Astrocyte (in vitro differentiated cells and primary cell): ENCODE data around the gene ZNF223. TPM values are rescaled to one million over a fixed set of nuclear protein-coding genes. Genes with fewer than 3 reads are reported as not detected.

Source experiments
- DNase-seq: peaks from one replicate; pipeline ENCODE4 v3.0.0-alpha.2; 2010; ENCODE audit warnings: low read depth
- FAIRE-seq: peaks from 2 replicates; lab custom pipeline; 2011; peaks lifted over from hg19 to GRCh38; lab: Jason Lieb, UNC
- H2AFZ ChIP-seq: 2 replicates; pipeline ENCODE4 v1.6.0; 2012; ENCODE audit warnings: low read depth, low read length, inconsistent platforms
- H3K27ac ChIP-seq: 2 replicates; pipeline ENCODE4 v1.5.1; 2011; ENCODE audit warnings: low read depth, low read length, inconsistent platforms
- H3K27me3 ChIP-seq: 2 replicates; pipeline ENCODE4 v1.6.0; 2011; ENCODE audit warnings: low read length, inconsistent platforms; ENCODE audit not compliant: insufficient read depth
- H3K36me3 ChIP-seq: 2 replicates; pipeline ENCODE4 v1.5.1; 2011; ENCODE audit warnings: low read length, inconsistent platforms; ENCODE audit not compliant: insufficient read depth
- H3K4me1 ChIP-seq: 2 replicates; pipeline ENCODE4 v1.5.1; 2011; ENCODE audit warnings: low read length, inconsistent platforms; ENCODE audit not compliant: insufficient read depth
- H3K4me2 ChIP-seq: 2 replicates; pipeline ENCODE4 v1.6.0; 2012; ENCODE audit warnings: low read length, inconsistent platforms
- H3K4me3 ChIP-seq: 2 replicates; pipeline ENCODE4 v1.5.1; 2011; ENCODE audit warnings: low read depth, mild to moderate bottlenecking, low read length, inconsistent platforms; ENCODE audit not compliant: insufficient read depth
- H3K79me2 ChIP-seq: 2 replicates; pipeline ENCODE4 v1.6.0; 2012; ENCODE audit warnings: mild to moderate bottlenecking, low read length, inconsistent platforms; ENCODE audit not compliant: insufficient read depth
- H3K9ac ChIP-seq: 2 replicates; pipeline ENCODE4 v1.6.0; 2012; ENCODE audit warnings: mild to moderate bottlenecking, low read length, inconsistent platforms
- H3K9me3 ChIP-seq: 2 replicates; pipeline ENCODE4 v1.5.1; 2012; ENCODE audit warnings: low read depth, mild to moderate bottlenecking, low read length, inconsistent platforms; ENCODE audit not compliant: insufficient read depth
- H4K20me1 ChIP-seq: 2 replicates; pipeline ENCODE4 v1.6.0; 2012; ENCODE audit warnings: low read length, inconsistent platforms; ENCODE audit not compliant: insufficient read depth
- H3K27ac Mint-ChIP-seq: one replicate; pipeline ENCODE4 v1.8.0; 2021; ENCODE audit warnings: mild to moderate bottlenecking, mixed read lengths; ENCODE audit not compliant: unreplicated experiment
- H3K27me3 Mint-ChIP-seq: one replicate; pipeline ENCODE4 v1.8.0; 2021; ENCODE audit warnings: low read depth, mixed read lengths; ENCODE audit not compliant: unreplicated experiment
- H3K36me3 Mint-ChIP-seq: one replicate; pipeline ENCODE4 v1.8.0; 2021; ENCODE audit warnings: low read depth, mixed read lengths; ENCODE audit not compliant: unreplicated experiment
- H3K4me1 Mint-ChIP-seq: one replicate; pipeline ENCODE4 v1.8.0; 2021; ENCODE audit warnings: low read depth, mixed read lengths; ENCODE audit not compliant: unreplicated experiment
- H3K4me3 Mint-ChIP-seq: one replicate; pipeline ENCODE4 v1.8.0; 2021; ENCODE audit warnings: mild to moderate bottlenecking, moderate library complexity, mixed read lengths; ENCODE audit not compliant: unreplicated experiment
- H3K9me3 Mint-ChIP-seq: one replicate; pipeline ENCODE4 v1.8.0; 2021; ENCODE audit warnings: mild to moderate bottlenecking, mixed read lengths; ENCODE audit not compliant: unreplicated experiment
- EZH2 ChIP-seq: IDR thresholded peaks from 2 replicates; pipeline ENCODE4 v1.6.1; 2012; ENCODE audit warnings: mild to moderate bottlenecking, low read length, inconsistent platforms; ENCODE audit not compliant: insufficient read depth
- total RNA-seq: library from RNA; stranded (reverse); gene quantifications from 2 replicates; pipeline ENCODE4 v1.2.1, GENCODE V29; 2021
- TF ChIP-seq, protein P1 (sequence below): IDR thresholded peaks from 2 replicates; pipeline ENCODE4 v1.5.1; 2011; ENCODE audit warnings: low read depth, mild to moderate bottlenecking, inconsistent platforms, low read length, moderate library complexity; ENCODE audit not compliant: insufficient read depth

The ZNF223 gene
- total RNA-seq, 1 donor from 2014 or later: 4.1 TPM

GRCh38 chr19:44002566-44003460, 49.0 kb upstream of the ZNF223 start, which contains the start of gene ZNF230:
TSS of gene ZNF230 (plus strand) at chr19:44002957. CDS start at chr19:44007079, 4,122 bp downstream.
- Histone ChIP-seq H4K20me1 (no peaks in the 10 kb centered on the region), H3K4me1 (peaks cover 8% of the 10 kb centered on the region), H3K79me2 (peaks cover 16% of the 10 kb centered on the region), H3K9ac (peak within 1 kb of the TSS; percentile 83), H3K27ac (peak within 1 kb of the TSS; percentile 78), H3K9me3 (no peaks in the 10 kb centered on the region), H3K36me3 (peaks cover 2% of the 10 kb centered on the region), H3K27me3 (no peaks in the 10 kb centered on the region), H2AFZ (peak within 1 kb of the TSS; percentile 95), H3K4me3 (peak within 1 kb of the TSS; percentile 88), H3K4me2 (peak within 1 kb of the TSS; percentile 95)
- peak; percentile 92 for DNase-seq
- peak within 1 kb of the TSS; percentile 76 for H3K27ac Mint-ChIP-seq
- TF ChIP-seq, protein P1, sequence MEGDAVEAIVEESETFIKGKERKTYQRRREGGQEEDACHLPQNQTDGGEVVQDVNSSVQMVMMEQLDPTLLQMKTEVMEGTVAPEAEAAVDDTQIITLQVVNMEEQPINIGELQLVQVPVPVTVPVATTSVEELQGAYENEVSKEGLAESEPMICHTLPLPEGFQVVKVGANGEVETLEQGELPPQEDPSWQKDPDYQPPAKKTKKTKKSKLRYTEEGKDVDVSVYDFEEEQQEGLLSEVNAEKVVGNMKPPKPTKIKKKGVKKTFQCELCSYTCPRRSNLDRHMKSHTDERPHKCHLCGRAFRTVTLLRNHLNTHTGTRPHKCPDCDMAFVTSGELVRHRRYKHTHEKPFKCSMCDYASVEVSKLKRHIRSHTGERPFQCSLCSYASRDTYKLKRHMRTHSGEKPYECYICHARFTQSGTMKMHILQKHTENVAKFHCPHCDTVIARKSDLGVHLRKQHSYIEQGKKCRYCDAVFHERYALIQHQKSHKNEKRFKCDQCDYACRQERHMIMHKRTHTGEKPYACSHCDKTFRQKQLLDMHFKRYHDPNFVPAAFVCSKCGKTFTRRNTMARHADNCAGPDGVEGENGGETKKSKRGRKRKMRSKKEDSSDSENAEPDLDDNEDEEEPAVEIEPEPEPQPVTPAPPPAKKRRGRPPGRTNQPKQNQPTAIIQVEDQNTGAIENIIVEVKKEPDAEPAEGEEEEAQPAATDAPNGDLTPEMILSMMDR: no peak
- TF ChIP-seq EZH2: no peak
- H3K4me1 Mint-ChIP-seq: peaks cover 5% of the 10 kb centered on the region
- no peaks in the 10 kb centered on the region for H3K27me3 Mint-ChIP-seq
- H3K36me3 Mint-ChIP-seq: peaks cover 13% of the 10 kb centered on the region
- H3K9me3 Mint-ChIP-seq: peaks cover 3% of the 10 kb centered on the region
- peak; percentile 66 for FAIRE-seq
- peak within 1 kb of the TSS; percentile 100 for H3K4me3 Mint-ChIP-seq

DNA sequence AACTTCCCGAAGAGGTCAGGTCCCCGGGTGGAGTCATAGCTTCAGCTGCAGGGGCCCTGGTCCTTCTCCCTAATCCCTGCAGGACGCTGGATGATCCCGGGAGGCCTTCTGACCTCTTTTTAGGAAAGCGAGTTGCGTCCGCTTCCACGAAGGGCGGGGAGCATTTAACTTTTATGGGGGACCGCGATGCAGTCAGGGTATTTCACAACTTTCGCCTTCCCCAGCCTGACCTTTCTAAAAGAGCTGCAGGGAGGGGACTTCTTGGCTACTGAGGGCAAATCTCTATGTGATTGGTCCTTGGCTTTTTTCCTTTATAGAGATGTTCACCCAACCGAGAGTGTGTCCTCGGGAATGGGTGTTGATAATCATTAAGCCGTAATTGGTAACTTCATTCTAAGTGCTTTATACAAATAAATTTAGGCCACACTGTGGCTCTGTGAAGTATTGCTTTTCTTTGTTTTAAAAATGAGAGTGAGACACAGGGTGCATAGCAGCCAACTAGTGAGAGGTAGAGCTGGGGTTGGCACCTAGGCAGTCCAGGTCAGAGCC, 48.3 kb upstream of the ZNF223 start:
- no peak overlapping the region for H3K27ac Mint-ChIP-seq
- Histone ChIP-seq H3K4me3 (peak overlapping the region; percentile 88), H3K4me1 (peaks cover 8% of the 10 kb centered on the region), H3K4me2 (peak overlapping the region; percentile 95), H3K9me3 (peaks cover under 1% of the 10 kb centered on the region), H3K79me2 (peaks cover 16% of the 10 kb centered on the region), H3K36me3 (peaks cover 10% of the 10 kb centered on the region), H3K9ac (peak overlapping the region; percentile 83), H2AFZ (peak overlapping the region; percentile 95), H4K20me1 (no peaks in the 10 kb centered on the region), H3K27me3 (no peaks in the 10 kb centered on the region), H3K27ac (no peak overlapping the region)
- peaks cover 3% of the 10 kb centered on the region for H3K9me3 Mint-ChIP-seq
- peaks cover 5% of the 10 kb centered on the region for H3K4me1 Mint-ChIP-seq
- peaks cover 17% of the 10 kb centered on the region for H3K36me3 Mint-ChIP-seq
- TF ChIP-seq, protein P1: no peak
- TF ChIP-seq EZH2: no peak
- no peaks in the 10 kb centered on the region for H3K27me3 Mint-ChIP-seq
- peak overlapping the region; percentile 100 for H3K4me3 Mint-ChIP-seq
- no peak for FAIRE-seq
- no peak for DNase-seq
